HG03045 (cell line): ENCODE results near the gene NPVF.

Experiments used
- ATAC-seq: cut with Tn5 transposase; IDR thresholded peaks from one replicate; pipeline ENCODE4 v1.9.1; 2021; ENCODE audit warnings: mild to moderate bottlenecking, moderate library complexity; ENCODE audit not compliant: unreplicated experiment

The NPVF gene

DNA sequence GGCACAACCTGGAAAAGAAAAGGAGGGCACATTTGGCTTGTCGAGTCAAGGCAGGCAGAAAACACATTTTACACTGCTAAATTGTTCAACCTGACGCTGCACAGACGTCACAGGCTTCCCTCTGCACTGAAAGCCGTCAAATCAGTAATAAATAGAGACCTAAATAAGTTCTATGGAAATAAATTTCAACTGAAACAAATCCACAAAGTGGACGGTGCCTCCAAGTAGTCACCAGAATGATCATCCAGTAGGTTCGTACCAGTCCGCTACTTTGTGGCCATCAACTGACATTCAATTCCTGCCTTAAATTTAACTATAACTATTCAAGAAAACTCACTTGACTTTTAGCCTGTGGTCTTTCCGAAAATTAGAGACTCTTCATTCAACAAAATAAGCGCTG lies 49.0 kb downstream of the NPVF start:
- ATAC-seq, result no peak
